PC-3 (cell line): ENCODE results near the gene CFAP299. TPM values are rescaled to one million over a fixed set of nuclear protein-coding genes. Genes with fewer than 3 reads are reported as not detected.

ENCODE experiments used
- ATAC-seq: fragments of 200-7000 bp; cut with Tn5 transposase; 2 replicates; pipeline ENCODE4 v1.9.1; 2020; ENCODE audit warnings: mild to moderate bottlenecking, moderate library complexity
- BruUV-seq: library from RNA; stranded (reverse); fragments of 400-500 nt; replicated peaks from 2 replicates; lab custom pipeline; 2021; lab: Mats Ljungman, UMichigan
- CTCF ChIA-PET: fragments of 300-600 bp; sonication (Branson Sonifier 250); formaldehyde crosslinking; loops from one replicate; lab custom pipeline; 2022; ENCODE audit warnings: antibody characterized with exemption; lab: Charles Lee
- POLR2A ChIA-PET: fragments of 300-600 bp; sonication (Branson Sonifier 250); formaldehyde crosslinking; loops from one replicate; lab custom pipeline; 2022; ENCODE audit warnings: antibody characterized with exemption; ENCODE audit not compliant: unreplicated experiment; lab: Charles Lee
- DNase-seq: peaks from one replicate; pipeline ENCODE4 v3.0.0-alpha.2; 2015
- H2AFZ ChIP-seq: fragments of 300-600 bp; sonication (generic); 2 replicates; pipeline ENCODE4 v1.6.0; 2016; ENCODE audit warnings: antibody characterized with exemption, low read length
- H3F3A ChIP-seq: fragments of 300-600 bp; sonication (generic); one replicate; pipeline ENCODE4 v1.6.0; 2017; ENCODE audit warnings: antibody characterized with exemption, low read length, control low read depth, mild to moderate bottlenecking; ENCODE audit not compliant: unreplicated experiment
- H3K27ac ChIP-seq: fragments of 300-600 bp; sonication (generic); 2 replicates; pipeline ENCODE4 v1.5.1; 2016; ENCODE audit warnings: mild to moderate bottlenecking, low read length
- H3K27me3 ChIP-seq: fragments of 300-600 bp; sonication (generic); 2 replicates; pipeline ENCODE4 v1.6.1; 2016; ENCODE audit warnings: low read length, mixed read lengths
- H3K36me3 ChIP-seq: fragments of 300-600 bp; sonication (generic); 2 replicates; pipeline ENCODE4 v1.6.1; 2016; ENCODE audit warnings: low read depth, mixed run types, low read length, mixed read lengths
- H3K4me1 ChIP-seq: fragments of 300-600 bp; sonication (generic); 2 replicates; pipeline ENCODE4 v1.5.1; 2016; ENCODE audit warnings: low read length; ENCODE audit not compliant: insufficient read depth
- H3K4me2 ChIP-seq: fragments of 300-600 bp; sonication (generic); 2 replicates; pipeline ENCODE4 v1.6.0; 2016; ENCODE audit warnings: low read length
- H3K4me3 ChIP-seq: fragments of 300-600 bp; sonication (generic); 2 replicates; pipeline ENCODE4 v1.5.1; 2016; ENCODE audit warnings: mild to moderate bottlenecking, low read length, mixed read lengths
- H3K79me2 ChIP-seq: fragments of 300-600 bp; sonication (generic); 2 replicates; pipeline ENCODE4 v1.6.1; 2017; ENCODE audit warnings: low read length, mixed read lengths
- H3K9ac ChIP-seq: fragments of 300-600 bp; sonication (generic); 2 replicates; pipeline ENCODE4 v1.6.0; 2016; ENCODE audit warnings: mild to moderate bottlenecking, low read length
- H3K9me2 ChIP-seq: fragments of 300-600 bp; sonication (generic); replicated peaks from 2 replicates; pipeline ENCODE4 v1.6.1; 2016; ENCODE audit warnings: mixed run types, low read length, mixed read lengths
- H3K9me3 ChIP-seq: fragments of 300-600 bp; sonication (generic); 2 replicates; pipeline ENCODE4 v1.6.1; 2016; ENCODE audit warnings: low read length, mixed read lengths
- H4K20me1 ChIP-seq: fragments of 300-600 bp; sonication (generic); 2 replicates; pipeline ENCODE4 v1.6.1; 2016; ENCODE audit warnings: low read length, mixed read lengths
- EZH2 ChIP-seq: fragments of 300-600 bp; sonication (generic); IDR thresholded peaks from one replicate; pipeline ENCODE4 v1.6.1; 2017; ENCODE audit warnings: antibody characterized with exemption, mild to moderate bottlenecking, low read length; ENCODE audit not compliant: unreplicated experiment
- EZH2phosphoT487 ChIP-seq: fragments of 300-600 bp; sonication (generic); IDR thresholded peaks from 2 replicates; pipeline ENCODE4 v1.6.1; 2018; ENCODE audit warnings: mild to moderate bottlenecking, antibody characterized with exemption, low read length, borderline replicate concordance
- intact Hi-C: fragments of 100-400 bp; cut with micrococcal nuclease; formaldehyde crosslinking; loops from 2 replicates; pipeline ENCODE4 v1.9.0; 2023
- total RNA-seq: library from RNA; depleted of rRNA; stranded (reverse); fragments of >200 nt; gene quantifications from 2 replicates; pipeline ENCODE4 v1.2.3, GENCODE V29; 2014
- TF ChIP-seq, protein P1 (sequence below): fragments of 300-600 bp; sonication (generic); conservative IDR thresholded peaks from 2 replicates; pipeline ENCODE4 v1.5.1; 2017; ENCODE audit warnings: antibody characterized with exemption, low read depth, mild to moderate bottlenecking, low read length

Gene CFAP299
- total RNA-seq, 1 experiment from 2014 or later, result not detected

- no peak for ATAC-seq
- Histone ChIP-seq H3K27me3 (no peaks in the 10 kb centered on the region), H3F3A (no peaks in the 10 kb centered on the region), H3K9ac (no peak overlapping the region), H3K4me1 (no peaks in the 10 kb centered on the region), H3K9me3 (no peaks in the 10 kb centered on the region), H3K9me2 (no peaks in the 10 kb centered on the region), H3K36me3 (no peaks in the 10 kb centered on the region), H3K4me3 (no peak overlapping the region), H3K27ac (no peak overlapping the region), H3K79me2 (no peaks in the 10 kb centered on the region), H3K4me2 (no peak overlapping the region), H4K20me1 (no peaks in the 10 kb centered on the region), H2AFZ (no peak overlapping the region)
- POLR2A ChIA-PET, result no interaction called here
- TF ChIP-seq EZH2phosphoT487 (no peak), EZH2 (no peak)
- TF ChIP-seq, protein P1, sequence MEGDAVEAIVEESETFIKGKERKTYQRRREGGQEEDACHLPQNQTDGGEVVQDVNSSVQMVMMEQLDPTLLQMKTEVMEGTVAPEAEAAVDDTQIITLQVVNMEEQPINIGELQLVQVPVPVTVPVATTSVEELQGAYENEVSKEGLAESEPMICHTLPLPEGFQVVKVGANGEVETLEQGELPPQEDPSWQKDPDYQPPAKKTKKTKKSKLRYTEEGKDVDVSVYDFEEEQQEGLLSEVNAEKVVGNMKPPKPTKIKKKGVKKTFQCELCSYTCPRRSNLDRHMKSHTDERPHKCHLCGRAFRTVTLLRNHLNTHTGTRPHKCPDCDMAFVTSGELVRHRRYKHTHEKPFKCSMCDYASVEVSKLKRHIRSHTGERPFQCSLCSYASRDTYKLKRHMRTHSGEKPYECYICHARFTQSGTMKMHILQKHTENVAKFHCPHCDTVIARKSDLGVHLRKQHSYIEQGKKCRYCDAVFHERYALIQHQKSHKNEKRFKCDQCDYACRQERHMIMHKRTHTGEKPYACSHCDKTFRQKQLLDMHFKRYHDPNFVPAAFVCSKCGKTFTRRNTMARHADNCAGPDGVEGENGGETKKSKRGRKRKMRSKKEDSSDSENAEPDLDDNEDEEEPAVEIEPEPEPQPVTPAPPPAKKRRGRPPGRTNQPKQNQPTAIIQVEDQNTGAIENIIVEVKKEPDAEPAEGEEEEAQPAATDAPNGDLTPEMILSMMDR, result no peak
- BruUV-seq, result no TSS peak
- CTCF ChIA-PET, result no interaction called here
- intact Hi-C loops, result no loop called here
- no peak for DNase-seq
Measured at GRCh38 chr4:80846210-80846609, 510.7 kb downstream of the CFAP299 start.

GRCh38 chr4:80852061-80852460 is 516.5 kb downstream of the CFAP299 start:
- no peak overlapping the region for H3K9ac ChIP-seq
- H4K20me1 ChIP-seq, result no peaks in the 10 kb centered on the region
- intact Hi-C loops, result no loop called here
- no peaks in the 10 kb centered on the region for H3K27me3 ChIP-seq
- BruUV-seq, result no TSS peak
- H3K4me2 ChIP-seq, result no peak overlapping the region
- H3F3A ChIP-seq, result no peaks in the 10 kb centered on the region
- TF ChIP-seq, protein P1, result no peak
- TF ChIP-seq EZH2, result no peak
- no peak for TF ChIP-seq EZH2phosphoT487
- DNase-seq (no peak), ATAC-seq (no peak)
- H3K9me3 ChIP-seq, result no peaks in the 10 kb centered on the region
- no peaks in the 10 kb centered on the region for H3K79me2 ChIP-seq
- no peaks in the 10 kb centered on the region for H3K4me1 ChIP-seq
- H2AFZ ChIP-seq, result no peak overlapping the region
- no peak overlapping the region for H3K27ac ChIP-seq
- POLR2A ChIA-PET, result no interaction called here
- CTCF ChIA-PET, result no interaction called here
- no peak overlapping the region for H3K4me3 ChIP-seq
- H3K36me3 ChIP-seq, result no peaks in the 10 kb centered on the region
- no peaks in the 10 kb centered on the region for H3K9me2 ChIP-seq

DNA sequence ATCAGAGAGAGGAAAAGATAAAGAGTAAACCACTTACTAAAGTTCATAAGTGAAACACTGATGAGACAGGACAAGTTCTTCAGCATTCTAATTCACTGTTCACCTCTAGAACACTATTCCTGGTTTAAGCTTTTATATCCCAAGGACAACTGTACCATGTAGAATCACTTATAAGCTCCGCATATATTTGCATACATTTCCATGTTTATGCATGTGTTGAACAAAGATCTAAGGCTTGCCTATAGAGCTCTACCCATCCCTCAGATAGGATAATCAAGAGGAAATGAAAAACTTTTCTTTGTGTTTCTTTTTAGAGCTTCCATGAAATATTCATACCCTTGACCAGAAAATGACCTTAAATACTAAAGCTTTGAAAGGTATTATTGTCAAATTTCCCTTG is 538.0 kb downstream of the CFAP299 start:
- H3K79me2 ChIP-seq, result no peaks in the 10 kb centered on the region
- TF ChIP-seq EZH2 (no peak), EZH2phosphoT487 (no peak)
- TF ChIP-seq, protein P1, result no peak
- DNase-seq (no peak), ATAC-seq (no peak)
- ChIA-PET CTCF (no interaction called here), POLR2A (no interaction called here)
- no peaks in the 10 kb centered on the region for H3K4me1 ChIP-seq
- H4K20me1 ChIP-seq, result no peaks in the 10 kb centered on the region
- H3K27me3 ChIP-seq, result no peaks in the 10 kb centered on the region
- intact Hi-C loops, result no loop called here
- no peak overlapping the region for H3K27ac ChIP-seq
- H3K4me2 ChIP-seq, result no peak overlapping the region
- H3K9me3 ChIP-seq, result no peaks in the 10 kb centered on the region
- no peak overlapping the region for H2AFZ ChIP-seq
- H3F3A ChIP-seq, result no peaks in the 10 kb centered on the region
- BruUV-seq, result no TSS peak
- H3K9me2 ChIP-seq, result no peaks in the 10 kb centered on the region
- no peak overlapping the region for H3K9ac ChIP-seq
- no peaks in the 10 kb centered on the region for H3K36me3 ChIP-seq
- no peak overlapping the region for H3K4me3 ChIP-seq
